HCT116 (cell line): ENCODE measurements around the gene SMAD2.

ENCODE experiments used
- CEBPB ChIP-seq: IDR thresholded peaks from 2 replicates; pipeline ENCODE4 v1.6.1; 2012; ENCODE audit warnings: low read depth
- CTCF ChIP-seq, 3 experiments: fragments of 200-600 bp in 1 of 3; sonication (generic) in 1 of 3; IDR thresholded peaks in 2 of 3; conservative IDR thresholded peaks in 1 of 3; 2 replicates each; pipeline ENCODE4 v1.5.1; 2012 to 2017; ENCODE audit warnings: low read depth in 2 of 3, low read length in 2 of 3, antibody characterized with exemption in 1 of 3, borderline replicate concordance in 1 of 3, control low read depth in 1 of 3, mild to moderate bottlenecking in 1 of 3, mixed read lengths in 1 of 3, mixed run types in 1 of 3, moderate library complexity in 1 of 3; ENCODE audit not compliant: insufficient read depth in 1 of 3
- EGR1 ChIP-seq: IDR thresholded peaks from 2 replicates; pipeline ENCODE4 v1.6.1; 2012; ENCODE audit warnings: low read depth
- ELF1 ChIP-seq: IDR thresholded peaks from 2 replicates; pipeline ENCODE4 v1.6.1; 2012; ENCODE audit warnings: low read depth, borderline replicate concordance
- EZH2 ChIP-seq: fragments of 200-600 bp; sonication (generic); IDR thresholded peaks from 2 replicates; pipeline ENCODE4 v1.6.1; 2017; ENCODE audit warnings: antibody characterized with exemption, mixed run types
- JUND ChIP-seq: IDR thresholded peaks from 2 replicates; pipeline ENCODE4 v1.6.1; 2012
- POLR2A ChIP-seq: IDR thresholded peaks from 2 replicates; pipeline ENCODE4 v1.7.0; 2011; ENCODE audit warnings: borderline replicate concordance; ENCODE audit not compliant: insufficient read depth, insufficient read length; ENCODE audit errors: extremely low read depth
- POLR2AphosphoS5 ChIP-seq: IDR thresholded peaks from 2 replicates; pipeline ENCODE4 v1.6.1; 2011; ENCODE audit warnings: mild to moderate bottlenecking, low read depth, low read length, moderate library complexity
- RAD21 ChIP-seq: IDR thresholded peaks from 2 replicates; pipeline ENCODE4 v1.6.1; 2012; ENCODE audit warnings: low read depth, mild to moderate bottlenecking
- TCF7L2 ChIP-seq: IDR thresholded peaks from 2 replicates; pipeline ENCODE4 v1.7.0; 2011; ENCODE audit warnings: borderline replicate concordance, inconsistent platforms; ENCODE audit not compliant: insufficient read depth, insufficient read length; ENCODE audit errors: extremely low read depth
- YY1 ChIP-seq: IDR thresholded peaks from 2 replicates; pipeline ENCODE4 v1.6.1; 2011; ENCODE audit warnings: low read length, low read depth, moderate library complexity, mild to moderate bottlenecking; ENCODE audit not compliant: insufficient replicate concordance; ENCODE audit errors: extremely low read depth
- ZFX ChIP-seq: fragments of 450-650 bp; IDR thresholded peaks from 2 replicates; pipeline ENCODE4 v1.6.1; 2017

DNA sequence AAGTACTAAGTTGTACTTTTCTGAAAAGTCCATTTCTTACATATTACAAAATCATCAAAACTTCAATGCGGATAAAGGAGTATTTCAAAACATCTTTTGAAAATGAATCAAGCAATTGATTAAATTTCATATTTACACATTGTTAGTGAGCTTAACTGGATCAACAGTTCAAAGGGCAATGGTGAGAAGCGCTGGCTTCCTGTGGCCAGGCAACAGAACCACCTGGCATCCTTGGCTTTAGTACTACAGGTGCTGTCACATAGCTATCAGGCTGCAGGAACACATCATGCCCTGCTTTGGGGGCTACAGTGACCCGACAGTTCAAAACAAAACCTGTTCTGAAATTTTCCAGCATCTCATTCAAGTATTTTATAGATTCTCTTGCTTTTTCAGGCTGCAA lies 59.2 kb downstream of the SMAD2 start:
- no peak for TF ChIP-seq CTCF (IDR thresholded peaks at IDR 0.05 in 2 of 3, conservative IDR thresholded peaks at IDR 0.05 in 1 of 3; ENCODE audit: borderline replicate concordance in 1 of 3, insufficient read depth in 1 of 3, low read depth in 2 of 3, low read length in 2 of 3)
- no peak for TF ChIP-seq POLR2AphosphoS5
- no peak for TF ChIP-seq YY1
- TF ChIP-seq EZH2, result no peak
- TF ChIP-seq JUND, result no peak
- TF ChIP-seq RAD21, result no peak
- no peak for TF ChIP-seq ZFX
- no peak for TF ChIP-seq TCF7L2
- TF ChIP-seq CEBPB, result no peak
- no peak for TF ChIP-seq EGR1
- TF ChIP-seq POLR2A, result no peak
- no peak for TF ChIP-seq ELF1
